Measurements from ENCODE around the gene SEC14L5.
"Not testable (repeated sequence)": the region's sequence is repeated elsewhere in the genome, so short reads cannot be mapped to it uniquely, and the experiment has no call there.

SEC14L5 gene

DNA sequence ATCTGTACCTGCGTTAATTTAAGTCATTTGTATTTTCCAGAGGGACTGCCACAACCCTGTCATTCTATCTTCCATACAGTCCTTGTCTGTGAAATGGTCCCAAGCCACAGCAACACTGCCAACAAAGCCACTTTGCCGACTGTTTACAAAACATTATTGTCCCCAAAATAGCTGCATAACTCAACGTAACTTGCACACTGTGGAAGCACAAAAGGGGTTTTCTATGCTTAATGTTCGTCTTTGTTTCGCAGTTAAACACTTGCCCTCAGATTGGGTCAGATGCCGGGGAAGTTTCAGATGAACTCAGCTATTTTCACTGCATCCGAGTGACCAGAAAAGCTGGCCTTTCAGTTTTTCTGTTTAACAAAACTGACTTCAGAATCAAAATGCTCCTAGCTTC is 4.6 kb downstream of the SEC14L5 start:
- H3K4me3 ChIP-seq (ENCODE audit: control insufficient read depth, low read depth, low read length), result no peak overlapping the region
- TF ChIP-seq, protein P1, sequence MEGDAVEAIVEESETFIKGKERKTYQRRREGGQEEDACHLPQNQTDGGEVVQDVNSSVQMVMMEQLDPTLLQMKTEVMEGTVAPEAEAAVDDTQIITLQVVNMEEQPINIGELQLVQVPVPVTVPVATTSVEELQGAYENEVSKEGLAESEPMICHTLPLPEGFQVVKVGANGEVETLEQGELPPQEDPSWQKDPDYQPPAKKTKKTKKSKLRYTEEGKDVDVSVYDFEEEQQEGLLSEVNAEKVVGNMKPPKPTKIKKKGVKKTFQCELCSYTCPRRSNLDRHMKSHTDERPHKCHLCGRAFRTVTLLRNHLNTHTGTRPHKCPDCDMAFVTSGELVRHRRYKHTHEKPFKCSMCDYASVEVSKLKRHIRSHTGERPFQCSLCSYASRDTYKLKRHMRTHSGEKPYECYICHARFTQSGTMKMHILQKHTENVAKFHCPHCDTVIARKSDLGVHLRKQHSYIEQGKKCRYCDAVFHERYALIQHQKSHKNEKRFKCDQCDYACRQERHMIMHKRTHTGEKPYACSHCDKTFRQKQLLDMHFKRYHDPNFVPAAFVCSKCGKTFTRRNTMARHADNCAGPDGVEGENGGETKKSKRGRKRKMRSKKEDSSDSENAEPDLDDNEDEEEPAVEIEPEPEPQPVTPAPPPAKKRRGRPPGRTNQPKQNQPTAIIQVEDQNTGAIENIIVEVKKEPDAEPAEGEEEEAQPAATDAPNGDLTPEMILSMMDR (conservative IDR thresholded peaks at IDR 0.05; ENCODE audit: control insufficient read depth, insufficient read depth, low read depth, low read length), result no peak
- no peak for DNase-seq (ENCODE audit: low read depth)

DNA sequence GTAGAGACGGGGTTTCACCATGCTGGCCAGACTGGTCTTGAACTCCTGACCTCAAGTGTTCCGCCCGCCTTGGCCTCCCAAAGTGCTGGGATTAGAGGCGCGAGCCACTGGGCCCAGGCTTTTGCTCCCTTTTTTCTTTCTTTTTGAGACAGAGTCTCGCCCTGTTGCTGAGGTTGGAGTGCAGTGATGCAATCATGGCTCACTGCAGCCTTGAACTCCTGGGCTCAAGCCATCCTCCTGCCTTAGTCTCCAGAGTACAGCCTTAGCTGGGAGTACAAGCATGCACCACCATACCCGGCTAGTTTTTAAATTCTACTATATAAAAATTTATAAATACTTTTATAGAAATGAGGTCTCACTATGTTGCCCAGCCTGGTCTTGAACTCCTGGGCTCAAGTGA is 5.4 kb downstream of the SEC14L5 start:
- not testable (repeated sequence) for H3K4me3 ChIP-seq (ENCODE audit: control insufficient read depth, low read depth, low read length); DNase-seq (ENCODE audit: low read depth)

DNA sequence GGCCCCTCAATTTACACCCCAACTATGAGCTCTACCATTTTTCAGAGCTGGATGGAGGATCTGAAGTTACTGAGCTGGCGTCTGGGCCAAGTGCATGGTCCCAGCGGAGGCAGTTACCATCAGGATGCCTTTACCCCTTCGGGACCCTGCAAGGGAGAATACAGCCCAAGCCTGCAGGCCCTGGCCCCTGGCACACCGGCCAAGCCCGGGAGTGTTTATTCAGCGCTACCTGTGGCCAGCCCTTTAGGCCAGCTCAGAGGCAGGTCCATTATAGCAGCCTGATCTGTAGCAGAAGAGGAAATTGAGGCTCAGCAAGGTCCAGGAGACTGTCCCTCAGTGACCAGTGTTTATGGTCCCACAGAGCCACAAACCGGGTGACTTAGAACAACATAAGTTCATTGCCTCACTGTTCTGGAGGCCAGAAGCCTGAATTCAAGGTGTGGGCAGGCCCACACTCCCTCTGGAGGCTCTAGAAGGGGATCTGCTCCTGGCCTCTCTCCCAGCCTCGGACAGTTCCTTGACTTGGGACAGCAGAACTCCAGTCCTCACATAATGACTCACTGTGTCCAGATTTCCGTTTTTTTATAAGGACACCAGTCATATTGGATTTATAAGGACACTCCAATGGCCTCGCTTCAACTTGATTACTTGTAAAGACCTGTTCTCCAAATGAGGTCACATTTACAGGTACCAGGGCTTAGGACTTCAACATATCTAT is 8.8 kb downstream of the SEC14L5 start:
- DNase-seq (ENCODE audit: low read depth), result no peak
- TF ChIP-seq, protein P1 (conservative IDR thresholded peaks at IDR 0.05; ENCODE audit: control insufficient read depth, insufficient read depth, low read depth, low read length), result no peak
- no peak overlapping the region for H3K4me3 ChIP-seq (ENCODE audit: control insufficient read depth, low read depth, low read length)

DNA sequence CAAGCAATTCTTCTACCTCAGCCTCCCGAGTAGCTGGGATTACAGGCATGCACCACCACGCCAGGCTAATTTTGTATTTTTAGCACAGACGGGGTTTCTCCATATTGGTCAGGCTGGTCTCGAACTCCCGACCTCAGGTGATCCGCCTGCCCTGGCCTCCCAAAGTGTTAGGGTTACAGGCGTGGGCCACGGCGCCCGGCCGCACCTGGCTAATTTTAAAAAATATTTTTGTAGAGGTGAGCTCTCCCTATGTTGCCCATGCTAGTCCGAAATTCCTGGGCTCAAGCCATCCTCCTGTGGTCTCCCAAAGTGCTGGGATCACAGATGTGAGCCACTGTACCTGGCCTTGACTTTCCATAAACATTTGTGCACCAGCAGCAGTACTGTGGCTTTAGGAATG is 10.1 kb downstream of the SEC14L5 start:
- not testable (repeated sequence) for H3K4me3 ChIP-seq (ENCODE audit: control insufficient read depth, low read depth, low read length); DNase-seq (ENCODE audit: low read depth)

DNA sequence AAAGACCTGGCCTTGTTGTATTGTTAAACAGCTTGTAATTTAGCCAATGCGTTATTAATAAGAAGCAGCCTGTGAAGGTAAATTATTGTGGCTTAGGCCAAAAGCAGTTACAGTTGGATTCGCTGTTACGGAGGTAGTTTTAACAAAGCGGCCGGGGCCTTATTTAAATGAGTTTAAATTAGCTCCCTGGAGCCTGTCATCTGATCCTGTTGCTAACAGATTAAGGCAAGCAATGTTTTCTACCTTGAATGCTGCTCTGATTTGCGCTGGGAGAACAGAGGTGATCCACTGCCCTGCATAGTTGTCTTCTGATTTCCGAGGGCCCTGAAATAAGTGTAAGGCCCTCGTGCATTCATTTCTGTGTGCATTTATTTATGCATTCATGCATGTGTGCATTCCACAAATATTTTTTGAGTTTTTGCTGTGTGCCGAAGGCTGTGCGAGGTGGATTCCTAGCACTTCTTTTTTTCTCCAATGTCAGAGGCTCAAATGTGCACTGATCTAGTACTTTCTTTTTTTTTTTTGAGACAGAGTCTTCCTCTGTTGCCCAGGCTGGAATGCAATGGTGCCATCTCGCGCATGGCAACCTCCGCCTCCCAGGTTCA is 10.9 kb downstream of the SEC14L5 start:
- TF ChIP-seq, protein P1 (conservative IDR thresholded peaks at IDR 0.05; ENCODE audit: control insufficient read depth, insufficient read depth, low read depth, low read length), result no peak
- no peak overlapping the region for H3K4me3 ChIP-seq (ENCODE audit: control insufficient read depth, low read depth, low read length)
- DNase-seq (ENCODE audit: low read depth), result no peak

DNA sequence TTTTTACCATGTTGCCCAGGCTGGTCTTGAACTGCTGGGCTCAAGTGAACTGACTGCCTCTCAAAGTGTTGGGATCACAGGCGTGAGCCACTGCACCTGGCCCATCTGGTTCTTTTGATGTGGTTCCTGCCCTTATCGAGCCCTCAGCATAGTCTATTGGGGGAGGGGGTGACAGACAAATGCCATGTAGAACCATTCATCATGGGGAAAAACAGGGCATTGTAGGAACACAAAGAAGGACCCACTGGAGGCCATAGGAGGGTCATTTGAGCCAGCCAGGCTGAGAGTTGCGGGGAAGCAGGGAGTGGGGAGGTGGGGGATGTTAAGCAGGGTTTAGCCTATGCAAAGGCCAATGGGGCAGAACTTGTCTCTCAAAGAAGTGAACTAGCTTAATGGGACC is 11.9 kb downstream of the SEC14L5 start:
- TF ChIP-seq, protein P1 (conservative IDR thresholded peaks at IDR 0.05; ENCODE audit: control insufficient read depth, insufficient read depth, low read depth, low read length), result no peak
- no peak overlapping the region for H3K4me3 ChIP-seq (ENCODE audit: control insufficient read depth, low read depth, low read length)
- DNase-seq (ENCODE audit: low read depth), result no peak

DNA sequence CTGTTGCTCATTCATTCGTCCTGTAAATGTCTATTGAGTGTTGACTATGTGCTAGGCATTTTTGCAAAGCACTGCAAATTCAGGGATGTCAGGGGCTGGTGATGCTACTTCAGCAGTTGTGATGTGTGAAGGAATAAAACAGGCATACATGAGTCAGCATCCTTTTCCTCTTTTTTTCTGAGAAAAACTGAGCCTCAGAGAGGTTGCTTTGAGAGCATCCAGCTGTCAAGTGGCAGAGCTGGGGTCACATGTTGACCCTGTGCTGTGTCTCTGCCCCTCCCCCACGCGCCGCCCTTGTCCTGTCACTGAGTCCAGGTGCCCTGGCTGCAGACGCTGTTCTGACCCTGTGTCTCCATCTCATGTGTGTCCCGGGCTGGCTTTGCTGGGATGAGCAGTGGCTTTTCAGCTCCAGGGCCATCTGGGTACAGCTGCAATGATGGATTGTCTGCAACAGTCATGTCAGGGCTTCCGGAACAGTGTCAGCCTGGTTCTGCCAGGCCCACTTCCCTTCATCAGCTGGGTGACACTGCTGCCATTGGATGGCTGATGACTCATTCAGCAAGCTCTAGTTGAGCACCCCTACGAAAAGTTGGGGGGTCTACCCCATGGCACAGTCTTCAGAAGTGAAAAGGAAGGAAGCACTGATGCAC is 14.9 kb downstream of the SEC14L5 start:
- DNase-seq (ENCODE audit: low read depth), result no peak
- H3K4me3 ChIP-seq (ENCODE audit: control insufficient read depth, low read depth, low read length), result no peak overlapping the region
- TF ChIP-seq, protein P1 (conservative IDR thresholded peaks at IDR 0.05; ENCODE audit: control insufficient read depth, insufficient read depth, low read depth, low read length), result no peak
